ENCODE data around the gene PRKCQ.
"Not testable (repeated sequence)": the region's sequence is repeated elsewhere in the genome, so short reads cannot be mapped to it uniquely, and the experiment has no call there.

Gene PRKCQ

GRCh38 chr10:6487920-6488319 is 92.2 kb downstream of the PRKCQ start:
- DNase-seq = no peak

GRCh38 chr10:6486309-6486708 is 93.8 kb downstream of the PRKCQ start:
- DNase-seq = no peak

GRCh38 chr10:6482737-6483357 is 97.2 kb downstream of the PRKCQ start:
- no peak for DNase-seq

GRCh38 chr10:6478722-6479121 is 101.4 kb downstream of the PRKCQ start:
- DNase-seq = no peak

GRCh38 chr10:6476989-6477388 is 103.1 kb downstream of the PRKCQ start:
- DNase-seq = no peak

GRCh38 chr10:6474871-6475270 is 105.2 kb downstream of the PRKCQ start:
- DNase-seq = no peak

- no peak for DNase-seq
Observed at GRCh38 chr10:6473901-6474370, 106.1 kb downstream of the PRKCQ start.

- DNase-seq = no peak
Observed at GRCh38 chr10:6473430-6473829, 106.6 kb downstream of the PRKCQ start.

- not testable (repeated sequence) for DNase-seq
Observed at GRCh38 chr10:6472710-6473005, 107.4 kb downstream of the PRKCQ start.

- DNase-seq = no peak
Observed at GRCh38 chr10:6470894-6471618, 109.0 kb downstream of the PRKCQ start.

- no peak for DNase-seq
Observed at GRCh38 chr10:6469661-6470060, 110.4 kb downstream of the PRKCQ start.

- DNase-seq = no peak
Observed at GRCh38 chr10:6465854-6466601, 114.0 kb downstream of the PRKCQ start.

GRCh38 chr10:6465437-6465836 is 114.6 kb downstream of the PRKCQ start:
- DNase-seq = no peak

GRCh38 chr10:6464862-6465430 is 115.1 kb downstream of the PRKCQ start:
- no peak for DNase-seq

- DNase-seq = no peak
Observed at GRCh38 chr10:6463366-6463765, 116.7 kb downstream of the PRKCQ start.

GRCh38 chr10:6461961-6462360 is 118.1 kb downstream of the PRKCQ start:
- DNase-seq = no peak

- no peak for DNase-seq
Observed at GRCh38 chr10:6460861-6461409, 119.1 kb downstream of the PRKCQ start.

GRCh38 chr10:6458814-6459213 is 121.3 kb downstream of the PRKCQ start:
- DNase-seq = no peak

GRCh38 chr10:6457376-6457775 is 122.7 kb downstream of the PRKCQ start:
- DNase-seq = no peak

GRCh38 chr10:6456067-6456466 is 124.0 kb downstream of the PRKCQ start:
- no peak for DNase-seq

- DNase-seq = no peak
Observed at GRCh38 chr10:6455592-6455991, 124.5 kb downstream of the PRKCQ start.

GRCh38 chr10:6446711-6447110 is 133.4 kb downstream of the PRKCQ start:
- DNase-seq = no peak

GRCh38 chr10:6445671-6446316 is 134.3 kb downstream of the PRKCQ start:
- no peak for DNase-seq

Measured in NCI-H187 (cell line).